ENCODE results near the gene PPP2R1B. TPM values are rescaled to one million over a fixed set of nuclear protein-coding genes. Genes with fewer than 3 reads are reported as not detected.

PPP2R1B gene
- total and polyA plus RNA-seq, 8 donors = 26.4 to 31.5 (median 29.4) TPM

GRCh38 chr11:111727431-111727830, 38.8 kb downstream of the PPP2R1B start:
- intact Hi-C loops (cut with DNase I) = no loop called here

GRCh38 chr11:111726301-111726713, 39.9 kb downstream of the PPP2R1B start:
- Histone ChIP-seq H3K4me3 (no peak overlapping the region), H3K9me3 (no peaks in the 10 kb centered on the region), H3K36me3 (peaks cover 0 to 70% of the 10 kb centered on the region in 2 donors), H3K27ac (no peak overlapping the region), H3K4me1 (peaks cover 4 to 13% of the 10 kb centered on the region in 2 donors), H3K27me3 (no peaks in the 10 kb centered on the region)
- TF ChIP-seq CTCF (IDR thresholded peaks at IDR 0.05) = no peak
- DNase-seq (no peak), ATAC-seq (no peak)
- intact Hi-C loops (cut with DNase I) = no loop called here

More at GRCh38 chr11:111727431-111727830, 38.8 kb downstream of the PPP2R1B start:
- peaks cover 0 to 59% of the 10 kb centered on the region in 2 donors for H3K36me3 ChIP-seq
- no peak overlapping the region for H3K27ac ChIP-seq
- peaks cover 4 to 18% of the 10 kb centered on the region in 2 donors for H3K4me1 ChIP-seq
- no peak for TF ChIP-seq CTCF (IDR thresholded peaks at IDR 0.05)
- H3K4me3 ChIP-seq = no peak overlapping the region
- H3K9me3 ChIP-seq = no peaks in the 10 kb centered on the region
- no peak for DNase-seq
- H3K27me3 ChIP-seq = no peaks in the 10 kb centered on the region
- ATAC-seq = no peak

GRCh38 chr11:111725621-111726020, 40.6 kb downstream of the PPP2R1B start:
- H3K27ac ChIP-seq = no peak overlapping the region
- no peaks in the 10 kb centered on the region for H3K27me3 ChIP-seq
- ATAC-seq = no peak
- no peaks in the 10 kb centered on the region for H3K9me3 ChIP-seq
- peaks cover 4 to 7% of the 10 kb centered on the region in 2 donors for H3K4me1 ChIP-seq
- peaks cover 0 to 77% of the 10 kb centered on the region in 2 donors for H3K36me3 ChIP-seq
- intact Hi-C loops (cut with DNase I) = no loop called here
- DNase-seq = no peak
- H3K4me3 ChIP-seq = no peak overlapping the region
- no peak for TF ChIP-seq CTCF (IDR thresholded peaks at IDR 0.05)

DNA sequence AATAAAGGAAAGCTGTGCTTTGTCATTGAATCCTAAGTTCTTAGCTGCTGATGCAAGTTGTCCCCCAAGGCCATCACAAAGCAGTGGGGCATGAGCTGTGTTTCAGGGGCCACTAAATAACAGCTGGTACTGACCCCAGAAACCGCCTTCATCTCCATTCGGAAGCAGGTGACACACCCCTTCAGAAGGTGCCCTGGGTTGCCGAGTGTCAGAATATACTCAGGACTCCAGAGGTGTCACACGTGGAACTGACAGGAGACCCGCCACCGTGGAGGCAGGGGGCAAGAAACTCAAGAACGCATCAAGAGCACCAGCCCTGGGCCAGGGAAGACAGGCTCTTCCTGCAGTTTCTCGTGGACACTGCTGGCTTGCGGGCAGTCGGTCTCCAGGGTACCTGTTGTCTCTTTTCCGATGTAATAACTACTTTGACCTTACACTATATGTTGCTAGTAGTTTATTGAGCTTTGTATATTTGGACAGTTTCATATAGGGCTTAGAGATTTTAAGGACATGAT, 41.5 kb downstream of the PPP2R1B start:
- no peak overlapping the region for H3K27ac ChIP-seq
- DNase-seq (no peak), ATAC-seq (no peak)
- TF ChIP-seq CTCF (IDR thresholded peaks at IDR 0.05) = no peak
- no peak overlapping the region for H3K4me3 ChIP-seq
- intact Hi-C loops (cut with DNase I) = no loop called here
- H3K36me3 ChIP-seq = peaks cover 0 to 87% of the 10 kb centered on the region in 2 donors
- no peaks in the 10 kb centered on the region for H3K9me3 ChIP-seq
- no peaks in the 10 kb centered on the region for H3K27me3 ChIP-seq
- H3K4me1 ChIP-seq = peaks cover 0 to 3% of the 10 kb centered on the region in 2 donors

GRCh38 chr11:111723595-111723994, 42.6 kb downstream of the PPP2R1B start:
- DNase-seq (no peak), ATAC-seq (no peak)
- peaks cover 0 to 89% of the 10 kb centered on the region in 2 donors for H3K36me3 ChIP-seq
- H3K27me3 ChIP-seq = no peaks in the 10 kb centered on the region
- H3K4me3 ChIP-seq = no peak overlapping the region
- peaks cover 4% of the 10 kb centered on the region in 2 donors for H3K4me1 ChIP-seq
- intact Hi-C loops (cut with DNase I) = no loop called here
- H3K9me3 ChIP-seq = no peaks in the 10 kb centered on the region
- no peak overlapping the region for H3K27ac ChIP-seq
- no peak for TF ChIP-seq CTCF (IDR thresholded peaks at IDR 0.05)
